ENCODE data around the gene PPP1R15A. TPM values are rescaled to one million over a fixed set of nuclear protein-coding genes. Genes with fewer than 3 reads are reported as not detected.
"Not testable (repeated sequence)": the region's sequence is repeated elsewhere in the genome, so short reads cannot be mapped to it uniquely, and the experiment has no call there.

The PPP1R15A gene
- total RNA-seq, 1 donor from 2014 or later, result 10.6 TPM

GRCh38 chr19:48873476-48874302, 1.5 kb downstream of the PPP1R15A start:
- H3K27ac Mint-ChIP-seq, result peak overlapping the region; percentile 100
- no peaks in the 10 kb centered on the region for H3K9me3 ChIP-seq (ENCODE audit: low read depth)
- H3K36me3 ChIP-seq, result no peaks in the 10 kb centered on the region
- H3F3A ChIP-seq (ENCODE audit: low read depth), result peaks cover 11% of the 10 kb centered on the region
- peak overlapping the region; percentile 96 for H3K9ac ChIP-seq
- peaks cover 48% of the 10 kb centered on the region for H3K4me1 Mint-ChIP-seq
- peaks cover 28% of the 10 kb centered on the region for H4K20me1 ChIP-seq (ENCODE audit: low read depth)
- peak overlapping the region; percentile 100 for H3K4me3 Mint-ChIP-seq
- peak overlapping the region; percentile 88 for H3K4me3 ChIP-seq
- peaks cover 10% of the 10 kb centered on the region for H3K27me3 Mint-ChIP-seq (ENCODE audit: insufficient read depth, low read depth)
- H2AFZ ChIP-seq (replicated peaks), result no peak overlapping the region
- TF ChIP-seq EZH2phosphoT487 (IDR thresholded peaks at IDR 0.05) (no peak), CTCF (IDR thresholded peaks at IDR 0.05) (no peak), EZH2 (IDR thresholded peaks at IDR 0.05) (no peak)
- no peaks in the 10 kb centered on the region for H3K9me3 Mint-ChIP-seq
- peaks cover 28% of the 10 kb centered on the region for H3K79me2 ChIP-seq (ENCODE audit: low read depth)
- H3K4me1 ChIP-seq, result peaks cover 3% of the 10 kb centered on the region
- H3K36me3 Mint-ChIP-seq, result peaks cover 26% of the 10 kb centered on the region
- H3K27me3 ChIP-seq, result no peaks in the 10 kb centered on the region
- peak; percentile 0 for DNase-seq (ENCODE audit: low spot score)
- peak overlapping the region; percentile 84 for H3K4me2 ChIP-seq
- H3K27ac ChIP-seq, result no peak overlapping the region

GRCh38 chr19:48874303-48875135, 2.3 kb downstream of the PPP1R15A start:
- Mint-ChIP-seq H3K9me3 (no peaks in the 10 kb centered on the region), H3K27me3 (ENCODE audit: insufficient read depth, low read depth) (peaks cover 10% of the 10 kb centered on the region), H3K27ac (peak overlapping the region; percentile 33), H3K4me3 (peak overlapping the region; percentile 100), H3K36me3 (peaks cover 27% of the 10 kb centered on the region), H3K4me1 (peaks cover 44% of the 10 kb centered on the region)
- Histone ChIP-seq H3K9ac (no peak overlapping the region), H3K4me3 (no peak overlapping the region), H4K20me1 (ENCODE audit: low read depth) (peaks cover 28% of the 10 kb centered on the region), H3K36me3 (no peaks in the 10 kb centered on the region), H2AFZ (replicated peaks) (no peak overlapping the region), H3K9me3 (ENCODE audit: low read depth) (no peaks in the 10 kb centered on the region), H3K4me1 (peaks cover 1% of the 10 kb centered on the region), H3F3A (ENCODE audit: low read depth) (peaks cover 9% of the 10 kb centered on the region), H3K27ac (no peak overlapping the region), H3K79me2 (ENCODE audit: low read depth) (peaks cover 28% of the 10 kb centered on the region), H3K27me3 (no peaks in the 10 kb centered on the region), H3K4me2 (peak overlapping the region; percentile 45)
- DNase-seq (ENCODE audit: low spot score), result peak; percentile 1
- TF ChIP-seq EZH2phosphoT487 (IDR thresholded peaks at IDR 0.05) (no peak), CTCF (IDR thresholded peaks at IDR 0.05) (no peak), EZH2 (IDR thresholded peaks at IDR 0.05) (no peak)

DNA sequence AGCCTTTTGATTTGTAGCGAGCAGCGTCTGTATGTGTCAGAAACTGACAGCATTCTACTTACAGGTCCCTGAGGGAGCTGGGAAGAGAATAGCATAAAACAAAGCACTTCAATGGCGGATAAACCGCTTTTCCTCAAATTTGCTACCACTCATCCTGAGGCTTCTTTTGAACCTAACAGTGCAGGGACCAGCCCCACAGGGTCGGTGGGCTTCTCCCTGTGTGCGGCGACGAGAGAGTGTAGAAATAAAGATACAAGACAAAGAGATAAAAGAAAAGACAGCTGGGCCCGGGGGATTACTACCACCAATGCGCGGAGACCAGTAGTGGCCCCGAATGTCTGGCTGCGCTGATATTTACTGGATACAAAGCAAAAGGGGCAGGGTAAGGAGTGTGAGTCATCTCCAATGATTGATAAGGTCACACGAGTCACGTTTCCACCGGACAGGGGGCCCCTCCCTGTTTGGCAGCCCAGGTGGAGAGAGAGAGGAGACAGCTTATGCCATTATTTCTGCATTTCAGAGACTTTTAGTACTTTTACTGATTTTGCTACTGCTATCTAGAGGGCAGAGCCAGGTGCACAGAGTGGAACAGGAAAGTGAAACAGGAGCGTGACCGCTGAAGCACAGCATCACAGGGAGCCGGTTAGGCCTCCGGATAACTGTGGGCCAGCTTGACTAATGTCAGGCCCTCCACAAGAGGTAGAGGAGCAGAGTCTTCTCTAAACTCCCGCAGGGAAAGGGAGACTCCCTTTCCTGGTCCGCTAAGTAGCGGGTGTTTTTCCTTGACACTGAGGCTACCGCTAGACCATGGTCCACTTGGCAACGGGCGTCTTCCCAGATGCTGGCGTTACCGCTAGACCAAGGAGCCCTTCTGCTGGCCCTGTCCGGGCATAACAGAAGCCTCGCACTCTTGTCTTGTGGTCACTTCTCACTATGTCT, 4.1 kb downstream of the PPP1R15A start:
- H4K20me1 ChIP-seq (ENCODE audit: low read depth), result peaks cover 28% of the 10 kb centered on the region
- H3K79me2 ChIP-seq (ENCODE audit: low read depth), result peaks cover 28% of the 10 kb centered on the region
- H3K9ac ChIP-seq; H3K4me3 ChIP-seq; H2AFZ ChIP-seq (replicated peaks); H3K27ac Mint-ChIP-seq; H3K4me1 ChIP-seq; H3K27me3 ChIP-seq; H3K27ac ChIP-seq; H3K36me3 ChIP-seq; H3K9me3 Mint-ChIP-seq; H3K4me2 ChIP-seq; H3K9me3 ChIP-seq (ENCODE audit: low read depth); DNase-seq (ENCODE audit: low spot score): not testable (repeated sequence)
- peaks cover 12% of the 10 kb centered on the region for H3F3A ChIP-seq (ENCODE audit: low read depth)
- peaks cover 10% of the 10 kb centered on the region for H3K27me3 Mint-ChIP-seq (ENCODE audit: insufficient read depth, low read depth)
- H3K36me3 Mint-ChIP-seq, result peaks cover 28% of the 10 kb centered on the region
- peak overlapping the region; percentile 62 for H3K4me3 Mint-ChIP-seq
- H3K4me1 Mint-ChIP-seq, result peaks cover 54% of the 10 kb centered on the region
